Activated CD4-positive, alpha-beta T cell treated with anti-CD3 and anti-CD28 coated beads, Interleukin-2, amount 10 ng/mL, durations not matched to agents 24 days and 14 days (primary cell): ENCODE results near the gene NR1D1. TPM values are rescaled to one million over a fixed set of nuclear protein-coding genes. Genes with fewer than 3 reads are reported as not detected.

ENCODE experiments used
- DNase-seq: peaks from one replicate; pipeline ENCODE4 v3.0.0; 2022
- H3K27ac Mint-ChIP-seq: one replicate; pipeline ENCODE4 v1.8.0; 2022; ENCODE audit warnings: mild to moderate bottlenecking, mixed read lengths
- H3K27me3 Mint-ChIP-seq: one replicate; pipeline ENCODE4 v1.8.0; 2022; ENCODE audit warnings: mixed read lengths
- H3K36me3 Mint-ChIP-seq: one replicate; pipeline ENCODE4 v1.8.0; 2022; ENCODE audit warnings: low read depth, mild to moderate bottlenecking, mixed read lengths
- H3K4me1 Mint-ChIP-seq: one replicate; pipeline ENCODE4 v1.8.0; 2021; ENCODE audit warnings: mixed read lengths
- H3K4me3 Mint-ChIP-seq: one replicate; pipeline ENCODE4 v1.8.0; 2022; ENCODE audit warnings: mild to moderate bottlenecking, moderate library complexity, mixed read lengths
- H3K9me3 Mint-ChIP-seq: one replicate; pipeline ENCODE4 v1.8.0; 2021; ENCODE audit warnings: mixed read lengths
- intact Hi-C: fragments of 100-400 bp; cut with micrococcal nuclease; formaldehyde crosslinking; loops from one replicate; pipeline ENCODE4 v1.15.1; 2023
- total RNA-seq: library from RNA; stranded (reverse); gene quantifications from 2 replicates; pipeline ENCODE4 v1.2.3, GENCODE V29; 2022

NR1D1 gene
- total RNA-seq, 1 donor from 2014 or later = 7.9 TPM

- peak within 1 kb of the TSS; percentile 81 for H3K27ac Mint-ChIP-seq
- peaks cover 32% of the 10 kb centered on the region for H3K4me1 Mint-ChIP-seq
- intact Hi-C loops = loop anchor here (1.0 kb wide), 3 partner anchors 8 to 22 kb away; partner anchors contain the start of gene CASC3
- peak; percentile 97 for DNase-seq
- H3K27me3 Mint-ChIP-seq = no peaks in the 10 kb centered on the region
- peaks cover 26% of the 10 kb centered on the region for H3K36me3 Mint-ChIP-seq
- no peaks in the 10 kb centered on the region for H3K9me3 Mint-ChIP-seq
- peak within 1 kb of the TSS; percentile 90 for H3K4me3 Mint-ChIP-seq
These were observed 21.1 kb upstream of the NR1D1 start, which contains the start of gene MSL1 for GRCh38 chr17:40121181-40122135. Gene MSL1 (plus strand): TSS chr17:40121971. CDS start chr17:40122613, 642 bp downstream.

DNA sequence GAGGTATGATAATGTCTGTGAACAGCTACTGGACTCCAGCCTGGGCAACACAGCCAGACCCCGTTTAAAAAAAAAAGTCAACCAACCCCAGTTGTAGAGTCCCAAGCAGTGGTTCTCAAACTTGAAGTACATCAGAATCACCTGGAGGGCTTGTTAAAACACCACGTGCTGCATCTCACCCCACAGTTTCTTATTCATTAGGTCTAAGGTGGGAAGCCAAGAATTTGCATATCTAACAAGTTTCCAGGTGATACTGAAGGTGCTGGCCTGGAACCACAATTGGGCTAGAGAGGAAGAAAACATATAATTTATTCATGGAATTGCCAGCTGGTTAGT is 14.7 kb upstream of the NR1D1 start:
- Mint-ChIP-seq H3K36me3 (peaks cover 3% of the 10 kb centered on the region), H3K4me3 (no peak overlapping the region), H3K27ac (no peak overlapping the region), H3K4me1 (peaks cover 41% of the 10 kb centered on the region), H3K9me3 (no peaks in the 10 kb centered on the region), H3K27me3 (no peaks in the 10 kb centered on the region)
- no peak for DNase-seq
- intact Hi-C loops = no loop called here

DNA sequence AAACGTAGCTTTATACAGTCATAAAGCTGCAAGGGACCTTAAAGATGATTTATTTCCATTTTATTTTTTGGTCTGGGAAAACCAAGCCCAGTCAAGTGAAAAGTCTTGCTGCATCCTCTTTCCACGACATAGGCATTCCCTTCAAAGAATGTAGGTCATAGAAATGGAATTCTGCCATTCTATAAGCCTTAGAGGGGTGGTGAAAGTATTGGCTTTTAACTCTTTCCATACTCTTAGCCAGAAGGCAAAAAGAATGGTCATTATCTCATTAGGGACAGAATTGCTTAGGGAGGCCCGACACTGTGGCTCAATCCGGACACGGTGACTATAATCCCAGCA is 13.5 kb upstream of the NR1D1 start:
- Mint-ChIP-seq H3K27ac (peak overlapping the region; percentile 94), H3K36me3 (peaks cover 3% of the 10 kb centered on the region), H3K9me3 (no peaks in the 10 kb centered on the region), H3K4me3 (peak overlapping the region; percentile 86), H3K27me3 (no peaks in the 10 kb centered on the region), H3K4me1 (peaks cover 48% of the 10 kb centered on the region)
- no peak for DNase-seq
- intact Hi-C loops = loop anchor here (1.0 to 5.0 kb wide), 11 partner anchors 7 to 208 kb away; partner anchors contain the start of genes CASC3, CDC6, MSL1 and RAPGEFL1

GRCh38 chr17:40113110-40113906 is 12.9 kb upstream of the NR1D1 start:
- no peaks in the 10 kb centered on the region for H3K27me3 Mint-ChIP-seq
- H3K4me1 Mint-ChIP-seq = peaks cover 49% of the 10 kb centered on the region
- peak overlapping the region; percentile 94 for H3K27ac Mint-ChIP-seq
- H3K36me3 Mint-ChIP-seq = peaks cover 2% of the 10 kb centered on the region
- intact Hi-C loops = loop anchor here (1.0 to 5.0 kb wide), 11 partner anchors 8 to 209 kb away; partner anchors contain the start of genes CASC3, CDC6, MSL1 and RAPGEFL1
- H3K4me3 Mint-ChIP-seq = peak overlapping the region; percentile 86
- DNase-seq = peak; percentile 98
- H3K9me3 Mint-ChIP-seq = no peaks in the 10 kb centered on the region

DNA sequence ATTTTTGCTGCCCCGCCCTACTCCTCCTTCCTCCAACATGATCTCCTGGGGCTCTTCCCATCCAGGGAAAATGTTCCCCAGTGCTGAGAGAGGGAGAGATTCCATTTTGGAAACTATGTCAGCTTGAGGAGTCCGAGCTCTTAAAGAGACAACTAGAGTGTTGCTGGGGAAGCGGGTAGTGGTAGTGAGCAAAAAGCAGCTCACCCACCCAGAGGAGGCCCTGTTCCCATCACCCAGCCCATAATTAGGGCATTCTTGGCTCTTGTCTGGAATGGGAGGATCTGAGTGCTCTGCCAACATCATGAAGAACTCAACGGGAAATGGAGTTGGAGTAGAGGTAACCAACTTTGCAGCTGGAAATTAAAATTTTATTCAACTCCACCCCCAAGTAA is 12.3 kb upstream of the NR1D1 start:
- DNase-seq = no peak
- Mint-ChIP-seq H3K27me3 (no peaks in the 10 kb centered on the region), H3K4me1 (peaks cover 52% of the 10 kb centered on the region), H3K27ac (peak overlapping the region; percentile 94), H3K36me3 (no peaks in the 10 kb centered on the region), H3K9me3 (no peaks in the 10 kb centered on the region), H3K4me3 (peak overlapping the region; percentile 86)
- intact Hi-C loops = loop anchor here (1.0 to 5.0 kb wide), 11 partner anchors 9 to 210 kb away; partner anchors contain the start of genes CASC3, CDC6, MSL1 and RAPGEFL1

GRCh38 chr17:40112191-40112711 is 11.9 kb upstream of the NR1D1 start:
- H3K36me3 Mint-ChIP-seq = no peaks in the 10 kb centered on the region
- peak overlapping the region; percentile 65 for H3K4me3 Mint-ChIP-seq
- peak overlapping the region; percentile 81 for H3K27ac Mint-ChIP-seq
- no peak for DNase-seq
- peaks cover 56% of the 10 kb centered on the region for H3K4me1 Mint-ChIP-seq
- H3K27me3 Mint-ChIP-seq = no peaks in the 10 kb centered on the region
- intact Hi-C loops = loop anchor here (2.0 to 5.0 kb wide), 7 partner anchors 15 to 210 kb away; partner anchors contain the start of genes CDC6, RAPGEFL1 and WIPF2
- H3K9me3 Mint-ChIP-seq = no peaks in the 10 kb centered on the region

DNA sequence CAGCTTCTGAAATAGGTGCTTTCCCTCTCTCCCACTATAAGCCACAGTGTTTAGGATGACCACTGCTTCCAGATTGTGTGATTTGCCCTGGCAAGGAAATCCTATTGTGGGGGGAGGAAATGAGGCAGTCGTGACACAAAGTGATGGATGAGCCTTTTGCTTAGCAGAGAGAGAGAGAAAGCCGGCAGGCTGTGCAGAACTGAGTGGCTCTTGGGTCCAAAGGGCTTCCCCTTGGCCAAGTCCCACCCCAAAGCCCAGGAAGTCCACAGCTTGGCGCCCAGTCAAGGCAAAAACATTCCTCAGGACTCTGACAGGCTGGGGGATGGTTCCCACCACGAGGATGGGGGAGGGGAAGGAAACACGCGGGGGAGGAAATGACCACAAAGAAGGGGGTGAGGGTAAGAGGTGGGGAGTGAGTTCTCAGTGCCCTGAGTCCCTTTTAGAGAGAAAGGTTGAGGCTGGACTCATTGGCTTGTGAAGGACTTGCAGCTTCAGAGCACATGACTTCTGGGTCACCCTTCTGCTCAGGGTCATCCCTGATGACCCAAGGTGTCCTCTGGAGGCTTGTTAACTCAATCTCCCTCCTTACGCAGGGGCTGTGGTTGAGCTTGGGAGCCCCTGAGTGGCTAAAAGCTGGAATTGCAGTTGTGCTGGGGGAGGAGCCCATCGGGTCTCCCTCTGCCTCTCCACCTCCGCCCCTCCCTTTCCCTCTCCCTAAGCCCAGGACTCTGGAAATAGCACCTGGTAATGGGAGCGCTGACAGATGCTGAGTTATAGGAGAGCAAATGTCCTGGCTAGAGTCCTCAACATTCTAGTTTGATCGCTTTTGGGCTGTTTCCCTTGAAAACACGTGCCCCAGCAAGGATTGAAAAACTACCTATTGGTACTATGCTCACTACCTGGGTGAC is 11.1 kb upstream of the NR1D1 start:
- Mint-ChIP-seq H3K4me1 (peaks cover 63% of the 10 kb centered on the region), H3K27ac (peak overlapping the region; percentile 81), H3K4me3 (peak overlapping the region; percentile 65), H3K27me3 (no peaks in the 10 kb centered on the region), H3K9me3 (no peaks in the 10 kb centered on the region), H3K36me3 (no peaks in the 10 kb centered on the region)
- intact Hi-C loops = loop anchor here (1.0 to 5.0 kb wide), 9 partner anchors 10 to 211 kb away; partner anchors contain the start of genes CDC6, RAPGEFL1, THRA and WIPF2
- peak; percentile 91 for DNase-seq

DNA sequence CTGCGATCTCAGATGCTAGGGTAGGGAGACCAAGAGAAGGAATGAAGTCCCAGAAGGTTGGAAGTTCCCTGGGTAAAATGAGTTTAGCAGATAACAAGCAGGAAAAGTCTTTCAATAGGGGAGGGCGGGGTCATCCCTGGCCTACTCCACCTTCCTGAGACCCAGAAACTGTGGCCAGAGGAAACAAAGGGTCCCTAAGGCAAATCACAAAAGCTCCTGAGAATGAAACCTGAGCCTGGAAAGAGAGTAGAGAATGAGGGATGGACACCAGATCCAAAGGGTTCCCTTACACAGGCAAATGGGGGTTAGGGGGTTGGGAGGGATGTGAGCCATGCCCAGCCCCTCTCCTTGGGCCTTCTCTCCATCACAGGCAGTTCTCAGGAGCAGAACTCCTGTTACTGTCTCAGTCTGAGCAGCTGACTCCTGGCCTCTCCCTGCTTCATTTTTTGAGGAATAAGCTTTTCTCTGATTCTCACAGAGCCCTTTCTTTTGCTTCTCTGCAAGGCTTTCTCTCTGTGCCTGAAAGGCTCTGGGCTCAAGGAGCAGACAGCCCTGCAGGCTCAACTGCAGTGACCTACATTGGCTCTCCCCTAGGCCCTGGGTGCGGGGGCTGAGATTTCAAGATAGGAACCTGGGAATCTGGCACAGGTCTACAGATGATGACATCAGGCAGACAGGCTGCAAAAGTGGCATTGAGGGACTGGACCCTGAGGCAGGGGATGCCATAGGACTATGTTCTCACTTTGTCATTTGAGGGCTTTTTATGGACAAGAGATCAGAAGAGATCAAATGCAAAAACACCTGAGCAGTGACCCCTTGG is 9.8 kb upstream of the NR1D1 start:
- intact Hi-C loops = loop anchor here (2.0 to 5.0 kb wide), 4 partner anchors 42 to 212 kb away; partner anchors contain the start of gene THRA
- no peak for DNase-seq
- H3K27ac Mint-ChIP-seq = peak overlapping the region; percentile 12
- H3K4me3 Mint-ChIP-seq = no peak overlapping the region
- no peaks in the 10 kb centered on the region for H3K27me3 Mint-ChIP-seq
- no peaks in the 10 kb centered on the region for H3K9me3 Mint-ChIP-seq
- peaks cover 72% of the 10 kb centered on the region for H3K4me1 Mint-ChIP-seq
- no peaks in the 10 kb centered on the region for H3K36me3 Mint-ChIP-seq

- Mint-ChIP-seq H3K9me3 (no peaks in the 10 kb centered on the region), H3K27me3 (no peaks in the 10 kb centered on the region), H3K27ac (no peak overlapping the region), H3K4me3 (no peak overlapping the region), H3K4me1 (peaks cover 83% of the 10 kb centered on the region), H3K36me3 (no peaks in the 10 kb centered on the region)
- intact Hi-C loops = no loop called here
- DNase-seq = no peak
These were observed 8.8 kb upstream of the NR1D1 start for GRCh38 chr17:40108970-40109824.

DNA sequence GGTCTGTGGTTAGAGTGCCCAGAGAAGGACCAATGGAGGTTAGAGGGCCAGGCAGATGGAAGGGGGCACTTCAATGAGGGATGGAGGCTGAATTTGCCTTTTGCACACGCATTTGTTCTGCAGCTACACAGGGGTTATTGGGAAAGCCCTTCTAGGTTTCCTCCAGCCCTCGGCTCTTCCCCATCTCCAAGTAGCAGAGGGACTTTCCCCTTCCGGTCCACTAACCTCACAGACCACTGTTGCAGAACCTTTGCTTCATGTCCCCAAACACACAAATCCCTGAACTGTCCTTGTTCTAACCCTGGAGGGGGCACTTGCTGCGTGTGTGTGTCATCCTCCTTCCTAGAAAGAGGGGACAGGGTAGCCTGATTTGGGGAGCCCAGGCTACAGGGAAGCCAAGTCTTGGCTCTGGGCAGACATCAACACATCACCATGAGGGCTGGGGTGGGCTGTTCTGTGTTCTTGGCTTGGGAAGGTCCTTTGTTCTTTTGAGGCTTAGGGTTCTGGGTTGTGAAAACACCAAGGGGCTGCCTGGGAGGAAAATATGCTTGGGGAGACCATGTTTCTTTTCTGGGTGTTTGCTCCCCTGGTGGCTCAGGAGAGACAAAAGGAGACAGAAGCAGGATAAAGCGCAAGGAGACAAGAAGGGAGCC is 7.3 kb upstream of the NR1D1 start:
- no peaks in the 10 kb centered on the region for H3K9me3 Mint-ChIP-seq
- no peak for DNase-seq
- peaks cover 79% of the 10 kb centered on the region for H3K4me1 Mint-ChIP-seq
- H3K36me3 Mint-ChIP-seq = no peaks in the 10 kb centered on the region
- peak overlapping the region; percentile 68 for H3K4me3 Mint-ChIP-seq
- H3K27me3 Mint-ChIP-seq = peaks cover 2% of the 10 kb centered on the region
- peak overlapping the region; percentile 86 for H3K27ac Mint-ChIP-seq
- intact Hi-C loops = no loop called here
